DND-41 (cell line): ENCODE data around the gene CADPS.
A peak's percentile ranks its signal among the peaks of the same experiment; 100 is the strongest.

Source experiments
- CTCF ChIP-seq: IDR thresholded peaks from 2 replicates; pipeline ENCODE4 v1.5.1; 2012; ENCODE audit warnings: borderline replicate concordance, low read length, moderate library complexity, mild to moderate bottlenecking; ENCODE audit not compliant: poor library complexity, severe bottlenecking; ENCODE audit errors: extremely low read depth
- EZH2 ChIP-seq: IDR thresholded peaks from 3 replicates; pipeline ENCODE4 v1.6.1; 2012; ENCODE audit warnings: borderline replicate concordance, low read depth, mild to moderate bottlenecking, moderate library complexity, low read length, inconsistent platforms; ENCODE audit not compliant: severe bottlenecking

DNA sequence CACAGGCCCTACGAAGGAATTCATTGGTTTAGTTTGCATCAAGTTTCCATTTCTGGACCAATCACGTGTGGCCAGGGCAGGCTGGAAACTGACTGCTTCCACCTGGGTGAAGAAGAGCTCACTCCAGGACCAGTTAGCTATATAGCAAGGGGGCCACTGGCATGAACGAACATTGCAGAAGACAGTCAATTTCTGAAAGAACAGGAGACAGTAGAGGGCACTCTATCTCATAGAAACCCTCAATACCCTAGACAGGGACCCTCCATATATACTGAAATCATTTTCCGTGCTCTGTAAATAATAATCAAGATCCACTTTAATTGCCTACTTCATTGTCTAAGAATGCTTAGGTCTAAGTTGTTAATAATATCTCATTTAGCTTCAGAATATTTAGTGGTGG, 215.6 kb downstream of the CADPS start:
- TF ChIP-seq CTCF (peak; percentile 43), EZH2 (no peak)
